Measurements from ENCODE around the gene TMEM245. TPM values are rescaled to one million over a fixed set of nuclear protein-coding genes. Genes with fewer than 3 reads are reported as not detected.
A peak's percentile ranks its signal among the peaks of the same experiment; 100 is the strongest.

The TMEM245 gene
- total and polyA plus RNA-seq, 2 of the 13 experiments (the other 11 are each of a cell fraction or from before 2014, with no cell fraction given): 53.5 to 55.4 TPM

GRCh38 chr9:109082091-109082620 is 37.6 kb downstream of the TMEM245 start (continued):
- TF ChIP-seq BCL6 (CRISPR knock-in tag; IDR thresholded peaks at IDR 0.05) (peak; percentile 94), MED1 (CRISPR knock-in tag; IDR thresholded peaks at IDR 0.05) (peak; percentile 91), NONO (IDR thresholded peaks at IDR 0.05) (no peak), NONO (CRISPR knock-in tag; conservative IDR thresholded peaks at IDR 0.05) (no peak; the same call in 1 of the 2 replicates), ZNF776 (CRISPR knock-in tag; IDR thresholded peaks at IDR 0.05) (no peak), ZNF614 (CRISPR knock-in tag; IDR thresholded peaks at IDR 0.05; ENCODE audit: borderline replicate concordance) (peak; percentile 69; the same call in 1 of the 2 replicates), ZBTB34 (CRISPR knock-in tag; IDR thresholded peaks at IDR 0.05) (no peak), CREB1 (IDR thresholded peaks at IDR 0.05) (no peak), CREB1 (CRISPR knock-in tag; IDR thresholded peaks at IDR 0.05) (peak; percentile 86), ZNF138 (CRISPR knock-in tag; IDR thresholded peaks at IDR 0.05; ENCODE audit: low read depth) (no peak), ZNF230 (CRISPR knock-in tag; IDR thresholded peaks at IDR 0.05) (no peak; the same call in 1 of the 2 replicates), NCOA2 (CRISPR knock-in tag; IDR thresholded peaks at IDR 0.05) (peak; percentile 99), SATB2 (CRISPR knock-in tag; IDR thresholded peaks at IDR 0.05) (no peak), TCF7 (IDR thresholded peaks at IDR 0.05; ENCODE audit: low read depth) (peak; percentile 99), MIER3 (CRISPR knock-in tag; IDR thresholded peaks at IDR 0.05; ENCODE audit: borderline replicate concordance) (peak; percentile 67; the same call in 1 of the 2 replicates), POLR2A (IDR thresholded peaks at IDR 0.05; ENCODE audit: insufficient read depth in 1 of 2, low read depth in 2 of 2, low read length in 2 of 2) (no peak), ATM (IDR thresholded peaks at IDR 0.05; ENCODE audit: borderline replicate concordance) (no peak), CHD2 (IDR thresholded peaks at IDR 0.05; ENCODE audit: low read depth, low read length) (no peak), ZNF124 (CRISPR knock-in tag; IDR thresholded peaks at IDR 0.05) (peak; percentile 74; the same call in 1 of the 2 replicates), THRA (CRISPR knock-in tag; IDR thresholded peaks at IDR 0.05; ENCODE audit: borderline replicate concordance) (peak; percentile 20; the same call in 1 of the 2 replicates)
- TF ChIP-seq, protein P1, sequence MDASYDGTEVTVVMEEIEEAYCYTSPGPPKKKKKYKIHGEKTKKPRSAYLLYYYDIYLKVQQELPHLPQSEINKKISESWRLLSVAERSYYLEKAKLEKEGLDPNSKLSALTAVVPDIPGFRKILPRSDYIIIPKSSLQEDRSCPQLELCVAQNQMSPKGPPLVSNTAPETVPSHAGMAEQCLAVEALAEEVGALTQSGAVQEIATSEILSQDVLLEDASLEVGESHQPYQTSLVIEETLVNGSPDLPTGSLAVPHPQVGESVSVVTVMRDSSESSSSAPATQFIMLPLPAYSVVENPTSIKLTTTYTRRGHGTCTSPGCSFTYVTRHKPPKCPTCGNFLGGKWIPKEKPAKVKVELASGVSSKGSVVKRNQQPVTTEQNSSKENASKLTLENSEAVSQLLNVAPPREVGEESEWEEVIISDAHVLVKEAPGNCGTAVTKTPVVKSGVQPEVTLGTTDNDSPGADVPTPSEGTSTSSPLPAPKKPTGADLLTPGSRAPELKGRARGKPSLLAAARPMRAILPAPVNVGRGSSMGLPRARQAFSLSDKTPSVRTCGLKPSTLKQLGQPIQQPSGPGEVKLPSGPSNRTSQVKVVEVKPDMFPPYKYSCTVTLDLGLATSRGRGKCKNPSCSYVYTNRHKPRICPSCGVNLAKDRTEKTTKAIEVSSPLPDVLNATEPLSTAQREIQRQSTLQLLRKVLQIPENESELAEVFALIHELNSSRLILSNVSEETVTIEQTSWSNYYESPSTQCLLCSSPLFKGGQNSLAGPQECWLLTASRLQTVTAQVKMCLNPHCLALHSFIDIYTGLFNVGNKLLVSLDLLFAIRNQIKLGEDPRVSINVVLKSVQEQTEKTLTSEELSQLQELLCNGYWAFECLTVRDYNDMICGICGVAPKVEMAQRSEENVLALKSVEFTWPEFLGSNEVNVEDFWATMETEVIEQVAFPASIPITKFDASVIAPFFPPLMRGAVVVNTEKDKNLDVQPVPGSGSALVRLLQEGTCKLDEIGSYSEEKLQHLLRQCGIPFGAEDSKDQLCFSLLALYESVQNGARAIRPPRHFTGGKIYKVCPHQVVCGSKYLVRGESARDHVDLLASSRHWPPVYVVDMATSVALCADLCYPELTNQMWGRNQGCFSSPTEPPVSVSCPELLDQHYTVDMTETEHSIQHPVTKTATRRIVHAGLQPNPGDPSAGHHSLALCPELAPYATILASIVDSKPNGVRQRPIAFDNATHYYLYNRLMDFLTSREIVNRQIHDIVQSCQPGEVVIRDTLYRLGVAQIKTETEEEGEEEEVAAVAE (CRISPR knock-in tag; IDR thresholded peaks at IDR 0.05; ENCODE audit: borderline replicate concordance): peak; percentile 37; the same call in 1 of the 2 replicates
- TF ChIP-seq, protein P2, sequence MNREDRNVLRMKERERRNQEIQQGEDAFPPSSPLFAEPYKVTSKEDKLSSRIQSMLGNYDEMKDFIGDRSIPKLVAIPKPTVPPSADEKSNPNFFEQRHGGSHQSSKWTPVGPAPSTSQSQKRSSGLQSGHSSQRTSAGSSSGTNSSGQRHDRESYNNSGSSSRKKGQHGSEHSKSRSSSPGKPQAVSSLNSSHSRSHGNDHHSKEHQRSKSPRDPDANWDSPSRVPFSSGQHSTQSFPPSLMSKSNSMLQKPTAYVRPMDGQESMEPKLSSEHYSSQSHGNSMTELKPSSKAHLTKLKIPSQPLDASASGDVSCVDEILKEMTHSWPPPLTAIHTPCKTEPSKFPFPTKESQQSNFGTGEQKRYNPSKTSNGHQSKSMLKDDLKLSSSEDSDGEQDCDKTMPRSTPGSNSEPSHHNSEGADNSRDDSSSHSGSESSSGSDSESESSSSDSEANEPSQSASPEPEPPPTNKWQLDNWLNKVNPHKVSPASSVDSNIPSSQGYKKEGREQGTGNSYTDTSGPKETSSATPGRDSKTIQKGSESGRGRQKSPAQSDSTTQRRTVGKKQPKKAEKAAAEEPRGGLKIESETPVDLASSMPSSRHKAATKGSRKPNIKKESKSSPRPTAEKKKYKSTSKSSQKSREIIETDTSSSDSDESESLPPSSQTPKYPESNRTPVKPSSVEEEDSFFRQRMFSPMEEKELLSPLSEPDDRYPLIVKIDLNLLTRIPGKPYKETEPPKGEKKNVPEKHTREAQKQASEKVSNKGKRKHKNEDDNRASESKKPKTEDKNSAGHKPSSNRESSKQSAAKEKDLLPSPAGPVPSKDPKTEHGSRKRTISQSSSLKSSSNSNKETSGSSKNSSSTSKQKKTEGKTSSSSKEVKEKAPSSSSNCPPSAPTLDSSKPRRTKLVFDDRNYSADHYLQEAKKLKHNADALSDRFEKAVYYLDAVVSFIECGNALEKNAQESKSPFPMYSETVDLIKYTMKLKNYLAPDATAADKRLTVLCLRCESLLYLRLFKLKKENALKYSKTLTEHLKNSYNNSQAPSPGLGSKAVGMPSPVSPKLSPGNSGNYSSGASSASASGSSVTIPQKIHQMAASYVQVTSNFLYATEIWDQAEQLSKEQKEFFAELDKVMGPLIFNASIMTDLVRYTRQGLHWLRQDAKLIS (CRISPR knock-in tag; IDR thresholded peaks at IDR 0.05): no peak

Data from HepG2 (cell line).